Keratinocyte (primary cell): ENCODE results near the gene GPC5.

ENCODE experiments used
- EZH2 ChIP-seq: IDR thresholded peaks from one replicate; pipeline ENCODE4 v1.6.1; 2012; ENCODE audit warnings: inconsistent platforms, mild to moderate bottlenecking, low read length, moderate library complexity
- TF ChIP-seq, protein P1 (sequence below), 3 experiments: IDR thresholded peaks in 1 of 3; conservative IDR thresholded peaks in 1 of 3; optimal IDR thresholded peaks in 1 of 3; 2 replicates in 2 of 3; 3 replicates in 1 of 3; pipeline versions ENCODE3 to v1.5.1; 2011; ENCODE audit warnings: low read length in 3 of 3, mild to moderate bottlenecking in 3 of 3, moderate library complexity in 2 of 3, control low read depth in 1 of 3, inconsistent platforms in 1 of 3; ENCODE audit not compliant: insufficient read depth in 2 of 3; ENCODE audit errors: extremely low read depth in 1 of 3

- TF ChIP-seq, protein P1, sequence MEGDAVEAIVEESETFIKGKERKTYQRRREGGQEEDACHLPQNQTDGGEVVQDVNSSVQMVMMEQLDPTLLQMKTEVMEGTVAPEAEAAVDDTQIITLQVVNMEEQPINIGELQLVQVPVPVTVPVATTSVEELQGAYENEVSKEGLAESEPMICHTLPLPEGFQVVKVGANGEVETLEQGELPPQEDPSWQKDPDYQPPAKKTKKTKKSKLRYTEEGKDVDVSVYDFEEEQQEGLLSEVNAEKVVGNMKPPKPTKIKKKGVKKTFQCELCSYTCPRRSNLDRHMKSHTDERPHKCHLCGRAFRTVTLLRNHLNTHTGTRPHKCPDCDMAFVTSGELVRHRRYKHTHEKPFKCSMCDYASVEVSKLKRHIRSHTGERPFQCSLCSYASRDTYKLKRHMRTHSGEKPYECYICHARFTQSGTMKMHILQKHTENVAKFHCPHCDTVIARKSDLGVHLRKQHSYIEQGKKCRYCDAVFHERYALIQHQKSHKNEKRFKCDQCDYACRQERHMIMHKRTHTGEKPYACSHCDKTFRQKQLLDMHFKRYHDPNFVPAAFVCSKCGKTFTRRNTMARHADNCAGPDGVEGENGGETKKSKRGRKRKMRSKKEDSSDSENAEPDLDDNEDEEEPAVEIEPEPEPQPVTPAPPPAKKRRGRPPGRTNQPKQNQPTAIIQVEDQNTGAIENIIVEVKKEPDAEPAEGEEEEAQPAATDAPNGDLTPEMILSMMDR (optimal IDR thresholded peaks at IDR 0.05 in 1 of 3, IDR thresholded peaks at IDR 0.05 in 1 of 3, conservative IDR thresholded peaks at IDR 0.05 in 1 of 3; ENCODE audit: extremely low read depth in 1 of 3, insufficient read depth in 2 of 3, low read length in 3 of 3) = no peak
- TF ChIP-seq EZH2 = no peak
Observed at GRCh38 chr13:92547266-92547665, 1148.8 kb downstream of the GPC5 start.
